H9 (cell line): ENCODE data around the gene PKIB. TPM values are rescaled to one million over a fixed set of nuclear protein-coding genes. Genes with fewer than 3 reads are reported as not detected.

ENCODE experiments used
- DNase-seq: peaks from one replicate; pipeline ENCODE4 v3.0.0-alpha.2; 2017
- H2AFZ ChIP-seq: one replicate; pipeline ENCODE4 v1.6.1; 2013; ENCODE audit warnings: mild to moderate bottlenecking, low read length, control low read depth, moderate library complexity
- H2AK5ac ChIP-seq: 2 replicates; pipeline ENCODE4 v1.6.1; 2013; ENCODE audit warnings: low read length, control low read depth, mixed read lengths; ENCODE audit not compliant: insufficient read length
- H2BK120ac ChIP-seq: one replicate; pipeline ENCODE4 v1.6.1; 2013; ENCODE audit warnings: low read depth, mild to moderate bottlenecking, low read length, control low read depth, inconsistent platforms; ENCODE audit not compliant: poor library complexity, severe bottlenecking
- H2BK12ac ChIP-seq: 2 replicates; pipeline ENCODE4 v1.6.1; 2013; ENCODE audit warnings: low read length, control low read depth, mixed read lengths, low read depth; ENCODE audit not compliant: insufficient read length
- H2BK15ac ChIP-seq: 2 replicates; pipeline ENCODE4 v1.6.1; 2013; ENCODE audit warnings: low read depth, low read length, control low read depth
- H2BK20ac ChIP-seq: one replicate; pipeline ENCODE4 v1.6.1; 2013; ENCODE audit warnings: low read depth, mild to moderate bottlenecking, low read length, control low read depth, inconsistent platforms; ENCODE audit not compliant: poor library complexity, severe bottlenecking
- H2BK5ac ChIP-seq: 2 replicates; pipeline ENCODE4 v1.6.1; 2013; ENCODE audit warnings: low read length, control low read depth, mixed read lengths; ENCODE audit not compliant: insufficient read length
- H3K14ac ChIP-seq: 2 replicates; pipeline ENCODE4 v1.6.1; 2013; ENCODE audit warnings: low read length, control low read depth; ENCODE audit not compliant: insufficient read depth
- H3K18ac ChIP-seq: 2 replicates; pipeline ENCODE4 v1.6.1; 2013; ENCODE audit warnings: low read depth, mild to moderate bottlenecking, mixed read lengths, low read length, control low read depth; ENCODE audit not compliant: insufficient read length
- H3K23ac ChIP-seq: 2 replicates; pipeline ENCODE4 v1.6.1; 2013; ENCODE audit warnings: low read length, control low read depth, mixed read lengths, low read depth; ENCODE audit not compliant: insufficient read length
- H3K23me2 ChIP-seq: 2 replicates; pipeline ENCODE4 v1.6.1; 2013; ENCODE audit warnings: low read depth, mild to moderate bottlenecking, mixed read lengths, low read length, control low read depth; ENCODE audit not compliant: insufficient read length, poor library complexity, severe bottlenecking
- H3K27ac ChIP-seq: 2 replicates; pipeline ENCODE4 v1.5.1; 2013; ENCODE audit warnings: low read length, control low read depth, mixed read lengths, low read depth; ENCODE audit not compliant: insufficient read length
- H3K27me3 ChIP-seq: 2 replicates; pipeline ENCODE4 v1.6.1; 2013; ENCODE audit warnings: low read length, control low read depth, inconsistent platforms; ENCODE audit not compliant: insufficient read depth
- H3K4ac ChIP-seq: 2 replicates; pipeline ENCODE4 v1.6.1; 2013; ENCODE audit warnings: low read depth, mild to moderate bottlenecking, control low read depth, inconsistent platforms, low read length, moderate library complexity
- H3K4me1 ChIP-seq: 2 replicates; pipeline ENCODE4 v1.6.1; 2013; ENCODE audit warnings: low read length, control low read depth, inconsistent platforms; ENCODE audit not compliant: insufficient read depth
- H3K4me2 ChIP-seq: 2 replicates; pipeline ENCODE4 v1.6.1; 2013; ENCODE audit warnings: low read length, control low read depth, mixed read lengths; ENCODE audit not compliant: insufficient read length, insufficient read depth
- H3K56ac ChIP-seq: 2 replicates; pipeline ENCODE4 v1.6.1; 2013; ENCODE audit warnings: low read depth, mild to moderate bottlenecking, mixed read lengths, low read length, control low read depth; ENCODE audit not compliant: insufficient read length
- H3K79me1 ChIP-seq: 2 replicates; pipeline ENCODE4 v1.6.1; 2013; ENCODE audit warnings: low read depth, mild to moderate bottlenecking, moderate library complexity, low read length, control low read depth, inconsistent platforms; ENCODE audit not compliant: insufficient read depth, poor library complexity, severe bottlenecking
- H3K79me2 ChIP-seq: 2 replicates; pipeline ENCODE4 v1.6.1; 2013; ENCODE audit warnings: low read length, control low read depth, inconsistent platforms; ENCODE audit not compliant: insufficient read depth
- H3K9ac ChIP-seq: 2 replicates; pipeline ENCODE4 v1.6.1; 2013; ENCODE audit warnings: low read length, control low read depth, mixed read lengths; ENCODE audit not compliant: insufficient read length; ENCODE audit errors: extremely low read depth
- H3K9me3 ChIP-seq: one replicate; pipeline ENCODE4 v1.6.1; 2013; ENCODE audit warnings: low read depth, low read length, inconsistent platforms; ENCODE audit not compliant: control insufficient read depth
- H3T11ph ChIP-seq: one replicate; pipeline ENCODE4 v1.6.1; 2013; ENCODE audit warnings: mild to moderate bottlenecking, low read length, control low read depth, inconsistent platforms
- H4K20me1 ChIP-seq: one replicate; pipeline ENCODE4 v1.6.1; 2013; ENCODE audit not compliant: control insufficient read depth, insufficient read length, insufficient read depth
- H4K5ac ChIP-seq: 2 replicates; pipeline ENCODE4 v1.6.1; 2013; ENCODE audit warnings: low read depth, mild to moderate bottlenecking, mixed read lengths, low read length, control low read depth; ENCODE audit not compliant: insufficient read length
- H4K8ac ChIP-seq: replicated peaks from 2 replicates; pipeline ENCODE4 v1.6.1; 2013; ENCODE audit warnings: low read length, control low read depth, mixed read lengths, low read depth; ENCODE audit not compliant: insufficient read length
- H4K91ac ChIP-seq: 2 replicates; pipeline ENCODE4 v1.6.1; 2013; ENCODE audit warnings: low read depth, mild to moderate bottlenecking, moderate library complexity, mixed read lengths, low read length, control low read depth; ENCODE audit not compliant: insufficient read length
- H3K27ac Mint-ChIP-seq, 3 experiments: 2 replicates in 2 of 3; 3 replicates in 1 of 3; pipeline ENCODE4 v1.8.0; 2020 to 2021; ENCODE audit warnings: mixed read lengths in 3 of 3, mild to moderate bottlenecking in 1 of 3, moderate library complexity in 1 of 3
- H3K27me3 Mint-ChIP-seq: 2 replicates; pipeline ENCODE4 v1.8.0; 2021; ENCODE audit warnings: low read depth, mild to moderate bottlenecking, moderate library complexity, mixed read lengths
- H3K36me3 Mint-ChIP-seq, 3 experiments: 2 replicates in 2 of 3; 3 replicates in 1 of 3; pipeline ENCODE4 v1.8.0; 2020 to 2021; ENCODE audit warnings: low read depth in 3 of 3, mixed read lengths in 3 of 3; ENCODE audit not compliant: insufficient read depth in 1 of 3
- H3K4me1 Mint-ChIP-seq, 2 experiments: 2 replicates each; pipeline ENCODE4 v1.8.0; 2020; ENCODE audit warnings: mixed read lengths in 2 of 2
- H3K4me3 Mint-ChIP-seq, 2 experiments: 2 replicates in 1 of 2; 3 replicates in 1 of 2; pipeline ENCODE4 v1.8.0; 2020 to 2021; ENCODE audit warnings: mild to moderate bottlenecking in 2 of 2, mixed read lengths in 2 of 2, moderate library complexity in 1 of 2
- H3K9me3 Mint-ChIP-seq, 2 experiments: 2 replicates in 1 of 2; 3 replicates in 1 of 2; pipeline ENCODE4 v1.8.0; 2020; ENCODE audit warnings: mild to moderate bottlenecking in 2 of 2, mixed read lengths in 2 of 2, moderate library complexity in 1 of 2
- WGBS: extraction: QIAGEN DNeasy Blood & Tissue Kit; methylation state at CpG from one replicate; pipeline ENCODE4 v1.1.7; 2013; ENCODE audit warnings: missing lambda C conversion rate, low lambda C conversion rate, mixed read lengths; ENCODE audit not compliant: insufficient read length; ENCODE audit errors: extremely low coverage; 5-methylcytosine and 5-hydroxymethylcytosine counted together
- total RNA-seq: library from RNA; stranded (reverse); gene quantifications from 2 replicates; pipeline ENCODE4 v1.2.1, GENCODE V29; 2021
- TF ChIP-seq, protein P1 (sequence below): fragments of 200-600 bp; sonication (generic); conservative IDR thresholded peaks from 3 replicates; pipeline ENCODE4 v1.8.0; 2021; ENCODE audit warnings: antibody characterized with exemption, mild to moderate bottlenecking

PKIB gene
- total RNA-seq, 1 experiment from 2014 or later, result 46.5 TPM

DNA sequence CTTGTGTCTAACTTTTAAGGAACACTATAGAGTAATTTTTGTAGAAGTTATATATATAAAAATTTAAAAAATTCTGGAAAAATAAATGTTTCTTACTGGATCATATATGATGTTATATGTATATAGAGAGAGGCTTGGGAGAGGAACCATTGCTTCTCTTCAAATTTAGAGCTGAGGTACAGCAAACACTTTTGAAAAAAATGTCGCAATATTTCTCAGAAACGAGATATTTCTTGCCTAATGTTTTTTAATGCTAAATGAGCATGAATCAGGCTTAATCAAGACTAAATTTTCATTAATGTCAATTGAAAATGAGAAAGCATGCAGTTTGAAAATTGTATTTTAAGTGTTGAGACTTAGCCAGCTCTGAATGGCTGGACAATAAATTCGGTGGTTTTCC lies 2.6 kb downstream of the PKIB start:
- no peaks in the 10 kb centered on the region; the same call in 1 of the 2 replicates for H3K27me3 ChIP-seq
- no peaks in the 10 kb centered on the region for H3K9me3 ChIP-seq
- H2BK5ac ChIP-seq, result no peak overlapping the region
- H3K18ac ChIP-seq, result no peak overlapping the region
- no peak overlapping the region for H3K4ac ChIP-seq
- no peaks in the 10 kb centered on the region for H3K4me1 ChIP-seq
- no peak overlapping the region for H3T11ph ChIP-seq
- H3K79me1 ChIP-seq, result no peaks in the 10 kb centered on the region
- no peaks in the 10 kb centered on the region for H3K79me2 ChIP-seq
- no peak for DNase-seq
- TF ChIP-seq, protein P1, sequence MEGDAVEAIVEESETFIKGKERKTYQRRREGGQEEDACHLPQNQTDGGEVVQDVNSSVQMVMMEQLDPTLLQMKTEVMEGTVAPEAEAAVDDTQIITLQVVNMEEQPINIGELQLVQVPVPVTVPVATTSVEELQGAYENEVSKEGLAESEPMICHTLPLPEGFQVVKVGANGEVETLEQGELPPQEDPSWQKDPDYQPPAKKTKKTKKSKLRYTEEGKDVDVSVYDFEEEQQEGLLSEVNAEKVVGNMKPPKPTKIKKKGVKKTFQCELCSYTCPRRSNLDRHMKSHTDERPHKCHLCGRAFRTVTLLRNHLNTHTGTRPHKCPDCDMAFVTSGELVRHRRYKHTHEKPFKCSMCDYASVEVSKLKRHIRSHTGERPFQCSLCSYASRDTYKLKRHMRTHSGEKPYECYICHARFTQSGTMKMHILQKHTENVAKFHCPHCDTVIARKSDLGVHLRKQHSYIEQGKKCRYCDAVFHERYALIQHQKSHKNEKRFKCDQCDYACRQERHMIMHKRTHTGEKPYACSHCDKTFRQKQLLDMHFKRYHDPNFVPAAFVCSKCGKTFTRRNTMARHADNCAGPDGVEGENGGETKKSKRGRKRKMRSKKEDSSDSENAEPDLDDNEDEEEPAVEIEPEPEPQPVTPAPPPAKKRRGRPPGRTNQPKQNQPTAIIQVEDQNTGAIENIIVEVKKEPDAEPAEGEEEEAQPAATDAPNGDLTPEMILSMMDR, result no peak
- H4K8ac ChIP-seq, result no peak overlapping the region
- H2BK12ac ChIP-seq, result no peak overlapping the region
- H3K9ac ChIP-seq, result no peak overlapping the region
- Mint-ChIP-seq H3K36me3 (peaks cover 0 to 11% (median 2%) of the 10 kb centered on the region in 3 experiments; a peak in 4 of 7 replicates), H3K27ac (no peak overlapping the region), H3K9me3 (no peaks in the 10 kb centered on the region), H3K4me3 (no peak overlapping the region), H3K27me3 (peaks cover 40% of the 10 kb centered on the region), H3K4me1 (peaks cover 5 to 14% of the 10 kb centered on the region in 2 experiments)
- H4K91ac ChIP-seq, result no peak overlapping the region
- H2BK20ac ChIP-seq, result no peak overlapping the region
- no peak overlapping the region for H2BK120ac ChIP-seq
- WGBS, result no CpG with 5 or more reads among the region's 3 CpGs
- no peaks in the 10 kb centered on the region for H4K20me1 ChIP-seq
- no peak overlapping the region for H3K56ac ChIP-seq
- no peak overlapping the region for H4K5ac ChIP-seq
- H3K27ac ChIP-seq, result no peak overlapping the region
- H3K4me2 ChIP-seq, result no peak overlapping the region
- H3K23ac ChIP-seq, result no peak overlapping the region
- no peak overlapping the region for H2AFZ ChIP-seq
- no peak overlapping the region for H2AK5ac ChIP-seq
- H3K14ac ChIP-seq, result no peak overlapping the region
- H3K23me2 ChIP-seq, result no peaks in the 10 kb centered on the region
- no peak overlapping the region for H2BK15ac ChIP-seq
